GM12865 (cell line): Measurements from ENCODE around the gene KRT75.

Experiments used
- DNase-seq: peaks from one replicate; pipeline ENCODE4 v3.0.0; 2010; ENCODE audit warnings: low read depth
- H3K4me3 ChIP-seq: 2 replicates; pipeline ENCODE4 v1.5.1; 2011; ENCODE audit warnings: mild to moderate bottlenecking, low read depth, low read length, control low read depth
- TF ChIP-seq, protein P1 (sequence below): IDR thresholded peaks from 2 replicates; pipeline ENCODE4 v1.5.1; 2011; ENCODE audit warnings: low read length, control low read depth, low read depth, inconsistent platforms; ENCODE audit not compliant: insufficient read depth; ENCODE audit errors: missing control alignments

KRT75 gene

DNA sequence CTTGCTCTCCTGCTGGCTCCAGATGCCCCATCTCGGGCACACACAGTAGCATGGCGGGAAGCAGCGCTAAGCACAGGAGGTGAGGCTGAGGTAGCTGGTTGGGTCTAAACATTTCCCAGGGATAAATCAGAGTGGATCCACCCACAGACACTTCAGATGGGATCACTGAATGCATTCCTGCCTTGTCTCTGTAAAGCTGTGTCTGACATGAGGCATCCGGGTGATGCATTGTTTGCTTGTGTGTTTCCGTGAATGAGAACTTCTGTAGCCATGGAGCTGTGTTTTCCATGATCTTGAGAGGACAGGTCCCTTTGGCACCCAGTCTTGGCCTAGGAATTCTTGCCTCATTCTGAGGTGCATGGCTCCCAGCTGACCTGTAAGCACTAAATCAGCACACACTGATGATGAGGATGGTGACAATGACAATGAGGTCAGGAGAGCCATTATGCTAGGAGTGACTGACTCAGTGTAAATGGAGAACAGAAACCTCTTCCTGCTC lies 6.7 kb upstream of the KRT75 start:
- no peak overlapping the region for H3K4me3 ChIP-seq
- TF ChIP-seq, protein P1, sequence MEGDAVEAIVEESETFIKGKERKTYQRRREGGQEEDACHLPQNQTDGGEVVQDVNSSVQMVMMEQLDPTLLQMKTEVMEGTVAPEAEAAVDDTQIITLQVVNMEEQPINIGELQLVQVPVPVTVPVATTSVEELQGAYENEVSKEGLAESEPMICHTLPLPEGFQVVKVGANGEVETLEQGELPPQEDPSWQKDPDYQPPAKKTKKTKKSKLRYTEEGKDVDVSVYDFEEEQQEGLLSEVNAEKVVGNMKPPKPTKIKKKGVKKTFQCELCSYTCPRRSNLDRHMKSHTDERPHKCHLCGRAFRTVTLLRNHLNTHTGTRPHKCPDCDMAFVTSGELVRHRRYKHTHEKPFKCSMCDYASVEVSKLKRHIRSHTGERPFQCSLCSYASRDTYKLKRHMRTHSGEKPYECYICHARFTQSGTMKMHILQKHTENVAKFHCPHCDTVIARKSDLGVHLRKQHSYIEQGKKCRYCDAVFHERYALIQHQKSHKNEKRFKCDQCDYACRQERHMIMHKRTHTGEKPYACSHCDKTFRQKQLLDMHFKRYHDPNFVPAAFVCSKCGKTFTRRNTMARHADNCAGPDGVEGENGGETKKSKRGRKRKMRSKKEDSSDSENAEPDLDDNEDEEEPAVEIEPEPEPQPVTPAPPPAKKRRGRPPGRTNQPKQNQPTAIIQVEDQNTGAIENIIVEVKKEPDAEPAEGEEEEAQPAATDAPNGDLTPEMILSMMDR, result no peak
- DNase-seq, result no peak

DNA sequence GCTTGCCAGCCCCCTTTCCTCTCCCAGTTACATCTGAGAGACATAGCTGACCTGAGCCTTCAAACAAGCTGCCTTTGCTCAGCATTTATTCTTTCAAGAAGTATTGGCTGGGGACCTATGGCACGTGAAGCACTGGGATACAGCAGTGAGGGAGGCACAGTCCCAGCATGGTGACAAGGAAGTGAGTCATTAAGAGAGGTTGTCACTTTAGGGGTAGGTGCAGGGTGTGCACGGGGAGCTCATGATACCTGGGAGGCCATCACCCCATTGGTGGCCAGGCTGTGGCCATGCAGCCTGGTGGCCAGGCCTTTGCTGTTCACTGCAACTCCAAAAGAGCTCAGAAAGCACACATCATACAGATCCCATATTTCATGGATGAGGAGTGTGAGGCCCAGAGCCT lies 5.7 kb upstream of the KRT75 start:
- H3K4me3 ChIP-seq, result no peak overlapping the region
- TF ChIP-seq, protein P1, result no peak
- DNase-seq, result no peak

DNA sequence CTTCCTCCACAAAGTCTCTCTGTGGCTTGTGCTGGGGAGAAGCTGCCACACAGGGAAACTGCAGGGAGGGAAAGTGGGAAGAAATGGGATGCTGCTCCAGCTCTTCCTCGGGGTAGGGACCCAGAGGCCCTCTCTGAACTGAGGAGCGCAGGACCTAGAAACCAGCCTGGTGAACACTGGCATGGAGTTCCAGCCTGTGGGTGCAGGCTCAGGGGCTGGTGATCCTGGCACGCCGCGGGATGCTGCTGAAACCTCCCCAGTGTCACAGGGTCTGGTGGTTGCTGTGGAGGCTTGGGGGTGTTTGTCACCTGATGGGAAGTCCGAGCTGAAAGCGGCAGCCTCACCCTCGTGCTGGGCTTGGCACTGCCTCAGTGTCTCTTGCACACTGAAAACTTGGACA lies 5.2 kb upstream of the KRT75 start:
- TF ChIP-seq, protein P1, result no peak
- H3K4me3 ChIP-seq, result no peak overlapping the region
- DNase-seq, result no peak

DNA sequence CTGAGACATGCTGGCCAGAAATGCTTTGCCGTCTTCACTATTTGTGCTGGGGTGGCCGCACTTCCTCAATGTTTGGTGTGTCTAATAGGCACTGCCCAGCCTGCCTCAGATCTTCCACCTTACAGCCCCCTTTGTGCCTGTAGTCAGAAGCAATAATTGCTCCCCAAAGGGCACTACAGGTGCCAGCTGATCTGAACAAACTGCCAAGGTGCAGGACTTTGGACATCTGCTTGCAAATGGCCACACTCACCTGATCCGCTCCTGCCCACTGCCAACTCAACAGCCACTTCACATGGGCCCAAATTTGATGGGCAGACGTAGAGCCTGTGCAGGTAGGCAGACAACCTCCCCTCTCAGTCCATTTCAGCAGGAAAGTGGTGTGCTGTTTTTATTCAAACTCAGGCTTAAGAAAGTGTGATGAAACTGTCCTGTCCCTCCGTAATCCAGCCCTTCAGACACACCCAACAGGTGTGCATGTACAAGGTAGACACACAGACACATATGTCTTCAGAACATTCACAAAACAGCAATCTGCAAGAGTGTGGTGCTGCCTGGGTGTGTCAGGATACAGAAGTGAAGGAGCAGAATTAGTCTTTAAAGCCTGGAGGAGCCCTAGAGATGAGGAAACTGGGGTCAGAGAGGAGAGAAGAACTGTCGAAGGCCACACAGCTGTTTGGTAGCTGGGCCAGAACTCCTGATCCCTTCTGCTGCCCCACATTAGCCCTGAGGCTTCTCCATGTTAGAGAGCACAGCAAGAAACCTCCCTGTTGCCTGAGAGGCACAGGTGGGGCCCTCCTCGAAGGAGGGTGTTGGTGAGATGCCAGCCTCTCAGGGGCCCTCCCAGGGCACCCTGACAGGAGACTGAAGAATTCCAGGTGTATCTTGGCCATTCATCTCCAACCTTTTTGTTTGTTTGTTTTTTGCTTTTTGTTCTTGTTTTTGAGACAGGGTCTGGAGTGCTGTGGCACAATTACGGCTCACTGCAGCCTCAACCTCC lies 4.4 kb upstream of the KRT75 start:
- no peak overlapping the region for H3K4me3 ChIP-seq
- no peak for DNase-seq
- TF ChIP-seq, protein P1, result no peak

DNA sequence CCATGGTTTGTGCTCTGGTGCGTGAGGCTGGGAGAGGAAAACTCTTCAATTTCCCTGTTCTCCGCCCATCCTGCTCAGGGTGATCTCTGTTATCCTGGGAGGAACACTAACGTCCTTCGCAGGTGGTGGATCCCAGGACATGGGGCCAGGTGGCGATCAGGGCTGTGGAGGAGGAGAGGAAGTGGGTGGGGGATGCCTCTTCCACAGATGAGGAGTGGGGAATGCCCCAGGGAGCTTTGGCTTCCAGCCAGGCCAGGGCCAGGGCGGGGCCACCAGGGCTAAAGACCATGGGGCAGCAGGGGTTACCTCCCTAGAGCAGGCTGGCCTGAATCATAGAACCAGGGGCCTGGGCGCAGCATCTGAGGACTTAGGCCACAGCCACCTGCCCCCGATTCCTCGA lies 3.3 kb upstream of the KRT75 start:
- no peak overlapping the region for H3K4me3 ChIP-seq
- DNase-seq, result no peak
- TF ChIP-seq, protein P1, result no peak

DNA sequence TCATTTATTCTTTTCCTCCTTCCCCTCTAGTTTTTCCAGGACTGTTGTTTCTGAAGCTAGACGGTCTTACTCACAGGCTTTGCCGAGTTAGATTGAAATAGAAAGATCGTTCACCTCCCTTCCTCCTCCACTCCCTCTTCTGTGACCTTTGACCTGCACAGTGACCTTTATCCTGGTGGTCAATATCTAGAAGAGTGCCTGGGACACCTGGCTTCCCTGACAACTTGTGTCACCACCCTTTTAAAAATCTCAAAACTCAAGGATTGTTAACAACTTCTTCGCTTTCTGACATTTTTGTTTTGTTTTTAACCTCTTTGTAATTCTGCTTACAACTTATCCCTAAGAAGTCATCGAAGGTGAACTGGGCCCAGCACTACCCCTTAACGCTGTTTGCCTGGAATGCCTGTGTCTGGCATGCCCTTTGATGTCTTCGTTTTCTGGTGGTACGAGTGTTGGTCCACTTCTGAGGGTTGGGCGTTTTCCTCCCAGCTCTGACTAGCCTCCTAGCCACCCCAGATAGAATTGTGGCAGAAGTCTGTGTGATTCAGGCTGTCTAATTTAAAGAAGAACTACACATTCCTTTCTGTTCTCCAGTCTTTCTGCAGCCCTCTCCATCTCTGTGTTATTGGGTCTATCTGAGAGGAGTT lies 2.8 kb upstream of the KRT75 start:
- TF ChIP-seq, protein P1, result no peak
- no peak overlapping the region for H3K4me3 ChIP-seq
- no peak for DNase-seq
